Erythroblast (primary cell): ENCODE measurements around the gene WASF3.

Experiments
- GATA1 ChIP-seq: IDR thresholded peaks from 2 replicates; pipeline ENCODE4 v1.6.1; 2011; ENCODE audit warnings: low read depth, mild to moderate bottlenecking, control low read depth, low read length, moderate library complexity
- POLR2A ChIP-seq: IDR thresholded peaks from 2 replicates; pipeline ENCODE4 v1.6.1; 2011; ENCODE audit warnings: mild to moderate bottlenecking, low read length

GRCh38 chr13:26604784-26605545, 47.5 kb downstream of the WASF3 start:
- TF ChIP-seq POLR2A (no peak), GATA1 (no peak)
